ENCODE measurements around the gene PPP1R14B. TPM values are rescaled to one million over a fixed set of nuclear protein-coding genes. Genes with fewer than 3 reads are reported as not detected.

PPP1R14B gene
- polyA plus RNA-seq, 3 donors from 2014 or later: 16.6 to 34.9 (median 33.3) TPM

DNA sequence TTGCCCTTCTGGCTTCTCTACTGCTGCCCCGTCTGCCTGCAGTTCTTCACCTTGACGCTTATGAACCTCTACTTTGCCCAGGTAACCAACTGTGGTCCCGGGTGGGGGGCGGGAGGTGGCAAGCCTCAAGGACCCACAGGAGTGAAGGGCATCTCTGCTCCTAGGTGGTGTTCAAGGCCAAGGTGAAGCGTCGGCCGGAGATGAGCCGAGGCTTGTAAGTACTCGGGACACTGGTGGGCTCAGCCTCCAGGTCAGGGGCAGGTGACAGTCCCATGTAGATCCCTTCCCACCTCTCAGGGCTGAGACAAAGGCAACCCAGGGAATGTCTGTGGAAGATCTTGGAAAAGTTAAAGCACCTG lies 40.0 kb upstream of the PPP1R14B start:
- peak overlapping the region; percentile 74 to 84 (median 79) for H3K4me3 Mint-ChIP-seq
- H3K36me3 Mint-ChIP-seq: peaks cover 0 to 5% (median 0%) of the 10 kb centered on the region in 3 donors
- no peak for DNase-seq
- peak overlapping the region; percentile 73 to 91 (median 86) for H3K27ac Mint-ChIP-seq
- peaks cover 2 to 15% (median 13%) of the 10 kb centered on the region in 3 donors for H3K27me3 Mint-ChIP-seq (ENCODE audit: low read depth in 3 of 3)
- no peaks in the 10 kb centered on the region for H3K9me3 Mint-ChIP-seq
- H3K4me1 Mint-ChIP-seq: peaks cover 13 to 16% of the 10 kb centered on the region in 2 donors

DNA sequence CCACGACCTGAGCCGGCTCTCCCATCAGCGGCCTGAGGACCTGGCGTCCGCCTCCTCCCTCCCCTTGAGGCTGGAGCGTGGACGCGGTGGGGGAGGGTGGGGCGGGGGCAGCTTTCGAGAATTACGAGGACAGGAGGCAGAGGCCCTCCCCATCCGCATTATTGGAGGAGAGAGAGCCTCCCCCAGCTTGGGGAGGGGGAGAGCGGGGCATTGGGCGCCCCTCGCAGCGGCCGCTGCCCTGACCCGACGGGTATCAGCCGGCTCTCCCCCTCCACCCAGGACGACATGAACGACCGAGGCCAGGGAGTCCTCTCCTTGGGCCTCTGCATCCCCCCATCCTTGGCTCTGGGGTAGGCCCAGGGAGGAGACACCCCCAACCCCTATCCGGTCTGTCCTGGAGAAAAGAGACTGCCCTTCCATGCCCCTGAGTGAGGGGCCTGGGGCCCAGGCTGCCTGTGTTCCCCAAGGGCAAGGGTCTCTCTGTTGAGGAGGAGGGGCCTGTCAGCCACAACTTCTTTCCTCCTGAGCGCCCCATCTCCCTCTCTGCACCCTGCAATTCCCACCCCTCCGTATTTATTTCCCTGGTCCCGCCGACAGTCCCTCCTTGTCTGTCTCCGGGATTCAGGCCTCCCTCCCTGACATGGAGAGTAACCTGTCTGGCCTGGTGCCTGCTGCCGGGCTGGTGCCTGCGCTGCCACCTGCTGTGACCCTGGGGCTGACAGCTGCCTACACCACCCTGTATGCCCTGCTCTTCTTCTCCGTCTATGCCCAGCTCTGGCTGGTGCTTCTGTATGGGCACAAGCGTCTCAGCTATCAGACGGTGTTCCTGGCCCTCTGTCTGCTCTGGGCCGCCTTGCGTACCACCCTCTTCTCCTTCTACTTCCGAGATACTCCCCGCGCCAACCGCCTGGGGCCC lies 39.4 kb upstream of the PPP1R14B start:
- peak in 1 of 3 donors; percentile 17 for DNase-seq
- Mint-ChIP-seq H3K36me3 (peaks cover 0 to 10% (median 2%) of the 10 kb centered on the region in 3 donors), H3K4me1 (peaks cover 13 to 17% of the 10 kb centered on the region in 2 donors), H3K4me3 (peak overlapping the region; percentile 77 to 89 (median 79)), H3K27ac (peak overlapping the region; percentile 73 to 91 (median 86)), H3K9me3 (no peaks in the 10 kb centered on the region), H3K27me3 (ENCODE audit: low read depth in 3 of 3) (peaks cover 2 to 15% (median 13%) of the 10 kb centered on the region in 3 donors)

GRCh38 chr11:64284962-64285884 lies 38.5 kb upstream of the PPP1R14B start, which contains the start of gene GPR137:
TSS of gene GPR137 (plus strand) at chr11:64285848. CDS start at chr11:64286525, 677 bp downstream.
- peaks cover 8 to 12% of the 10 kb centered on the region in 2 donors for H3K4me1 Mint-ChIP-seq
- peaks cover 0 to 5% (median 3%) of the 10 kb centered on the region in 3 donors for H3K36me3 Mint-ChIP-seq

GRCh38 chr11:64284048-64284961 lies 37.6 kb upstream of the PPP1R14B start, which contains the start of gene BAD:
TSS of gene BAD (minus strand) at chr11:64284665. CDS start at chr11:64284368, 297 bp downstream.
- peak within 1 kb of the TSS; percentile 85 to 91 (median 90) for H3K4me3 Mint-ChIP-seq
- H3K9me3 Mint-ChIP-seq: no peaks in the 10 kb centered on the region
- peak within 1 kb of the TSS; percentile 91 to 99 (median 97) for H3K27ac Mint-ChIP-seq
- DNase-seq: peak; percentile 89 to 91 (median 91)
- H3K36me3 Mint-ChIP-seq: peaks cover 0 to 5% (median 3%) of the 10 kb centered on the region in 3 donors
- H3K4me1 Mint-ChIP-seq: peaks cover 8 to 12% of the 10 kb centered on the region in 2 donors
- H3K27me3 Mint-ChIP-seq (ENCODE audit: low read depth in 3 of 3): peaks cover 2 to 9% (median 8%) of the 10 kb centered on the region in 3 donors

More at GRCh38 chr11:64284962-64285884, 38.5 kb upstream of the PPP1R14B start, which contains the start of gene GPR137:
- peak within 1 kb of the TSS; percentile 91 to 99 (median 97) for H3K27ac Mint-ChIP-seq
- DNase-seq: peak; percentile 93 to 95 (median 94)
- H3K4me3 Mint-ChIP-seq: peak within 1 kb of the TSS; percentile 85 to 91 (median 90)
- peaks cover 2 to 11% (median 7%) of the 10 kb centered on the region in 3 donors for H3K27me3 Mint-ChIP-seq (ENCODE audit: low read depth in 3 of 3)
- no peaks in the 10 kb centered on the region for H3K9me3 Mint-ChIP-seq

- Mint-ChIP-seq H3K27ac (peak overlapping the region in 5 of 6 donors; percentile 55 to 99 (median 89)), H3K4me1 (peaks cover 8 to 12% of the 10 kb centered on the region in 2 donors), H3K36me3 (peaks cover 0 to 8% (median 5%) of the 10 kb centered on the region in 3 donors), H3K4me3 (peak overlapping the region; percentile 48 to 90 (median 53)), H3K27me3 (ENCODE audit: low read depth in 3 of 3) (peaks cover 2 to 9% (median 8%) of the 10 kb centered on the region in 3 donors), H3K9me3 (no peaks in the 10 kb centered on the region)
- no peak for DNase-seq
These were observed 36.3 kb upstream of the PPP1R14B start for GRCh38 chr11:64283092-64283491.

DNA sequence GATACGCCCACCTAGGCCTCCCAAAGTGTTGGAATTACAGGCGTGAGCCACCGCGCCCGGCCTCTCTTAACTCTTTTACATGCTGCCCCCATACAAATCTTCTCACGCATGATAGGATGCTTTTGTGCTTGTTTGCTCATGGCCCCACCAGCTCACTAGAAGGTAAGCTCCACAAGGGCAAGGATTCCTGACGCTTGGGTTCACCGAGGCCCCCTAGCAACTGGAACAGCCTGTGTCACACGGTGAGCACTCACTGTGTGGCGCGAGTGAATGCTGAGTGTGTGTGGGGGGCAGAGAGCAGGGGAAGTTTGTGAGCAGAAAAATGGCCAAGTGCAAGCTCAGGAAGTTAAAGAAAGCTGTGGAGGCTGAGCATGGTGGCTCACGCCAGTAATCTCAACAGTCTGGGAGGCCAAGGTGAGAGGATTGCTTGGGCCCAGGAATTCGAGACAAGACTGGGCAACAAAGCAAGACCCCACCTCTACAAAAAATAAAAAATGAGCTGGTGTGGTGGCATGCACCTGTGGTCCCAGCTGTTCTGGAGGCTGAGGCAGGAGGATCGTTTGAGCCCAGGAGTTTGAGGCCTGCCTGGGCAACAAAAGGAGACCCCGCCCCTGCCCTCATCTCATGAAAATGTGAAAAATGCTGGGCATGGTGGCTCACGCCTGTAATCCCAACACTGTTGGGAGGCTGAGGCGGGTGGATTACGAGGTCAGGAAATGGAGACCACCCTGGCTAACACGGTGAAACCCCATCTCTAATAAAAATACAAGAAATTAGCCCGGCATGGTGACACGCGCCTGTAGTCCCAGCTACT lies 35.4 kb upstream of the PPP1R14B start:
- Mint-ChIP-seq H3K4me1 (peaks cover 8 to 12% of the 10 kb centered on the region in 2 donors), H3K4me3 (peak overlapping the region in 1 of 5 donors; percentile 51), H3K27ac (peak overlapping the region in 1 of 6 donors; percentile 58), H3K9me3 (no peaks in the 10 kb centered on the region), H3K36me3 (peaks cover 0 to 8% (median 5%) of the 10 kb centered on the region in 3 donors), H3K27me3 (ENCODE audit: low read depth in 3 of 3) (peaks cover 2 to 9% (median 8%) of the 10 kb centered on the region in 3 donors)
- DNase-seq: no peak

GRCh38 chr11:64278576-64279190 lies 31.9 kb upstream of the PPP1R14B start:
- H3K27me3 Mint-ChIP-seq (ENCODE audit: low read depth in 3 of 3): peaks cover 0 to 2% (median 1%) of the 10 kb centered on the region in 3 donors
- H3K36me3 Mint-ChIP-seq: peaks cover 0 to 8% (median 5%) of the 10 kb centered on the region in 3 donors
- no peak overlapping the region for H3K4me3 Mint-ChIP-seq
- no peak for DNase-seq
- H3K4me1 Mint-ChIP-seq: peaks cover 0 to 4% of the 10 kb centered on the region in 2 donors
- no peaks in the 10 kb centered on the region for H3K9me3 Mint-ChIP-seq
- peak overlapping the region in 2 of 6 donors; percentile 19 to 55 for H3K27ac Mint-ChIP-seq

DNA sequence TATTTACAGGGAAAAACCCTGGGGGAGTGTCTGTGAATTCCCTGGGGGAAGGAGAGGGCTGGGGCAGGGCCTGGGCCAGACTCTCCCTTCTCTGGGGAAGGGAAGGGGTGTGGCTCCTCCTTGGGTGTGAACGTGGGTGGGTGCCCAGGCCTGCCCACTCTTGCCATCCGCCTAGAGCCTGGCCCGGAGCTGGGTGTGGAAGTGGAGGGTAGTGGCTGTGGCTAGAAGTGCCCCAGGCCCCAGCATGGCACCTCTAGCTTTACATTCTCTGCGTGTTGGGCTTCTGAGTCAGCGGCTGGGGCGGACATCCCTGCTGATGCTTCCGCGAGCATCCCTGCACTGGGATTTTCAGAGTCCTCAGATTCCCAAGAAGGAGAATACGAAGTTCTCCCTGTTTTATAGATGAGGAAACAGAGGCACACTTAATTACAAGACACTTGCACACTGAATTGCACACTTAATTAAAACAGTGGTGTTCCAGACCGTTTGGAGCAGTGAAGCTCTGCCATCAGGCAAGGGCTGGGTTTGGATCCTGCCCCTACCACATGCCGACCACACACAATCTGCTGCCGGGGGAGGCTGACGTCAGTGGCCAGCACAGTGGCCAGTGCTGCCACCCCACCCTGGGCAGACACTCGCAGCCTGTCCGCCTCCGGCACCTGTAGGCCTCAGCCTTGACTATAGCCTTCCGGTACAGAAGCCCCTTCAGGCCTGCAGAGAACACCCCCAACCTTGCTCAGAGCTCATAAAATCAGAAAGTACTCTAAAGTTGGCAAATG lies 30.1 kb upstream of the PPP1R14B start:
- Mint-ChIP-seq H3K9me3 (no peaks in the 10 kb centered on the region), H3K36me3 (peaks cover 0 to 8% (median 5%) of the 10 kb centered on the region in 3 donors), H3K4me3 (no peak overlapping the region), H3K27ac (no peak overlapping the region), H3K4me1 (peaks cover 3 to 6% of the 10 kb centered on the region in 2 donors), H3K27me3 (ENCODE audit: low read depth in 3 of 3) (peaks cover 1 to 2% (median 2%) of the 10 kb centered on the region in 3 donors)
- DNase-seq: no peak

DNA sequence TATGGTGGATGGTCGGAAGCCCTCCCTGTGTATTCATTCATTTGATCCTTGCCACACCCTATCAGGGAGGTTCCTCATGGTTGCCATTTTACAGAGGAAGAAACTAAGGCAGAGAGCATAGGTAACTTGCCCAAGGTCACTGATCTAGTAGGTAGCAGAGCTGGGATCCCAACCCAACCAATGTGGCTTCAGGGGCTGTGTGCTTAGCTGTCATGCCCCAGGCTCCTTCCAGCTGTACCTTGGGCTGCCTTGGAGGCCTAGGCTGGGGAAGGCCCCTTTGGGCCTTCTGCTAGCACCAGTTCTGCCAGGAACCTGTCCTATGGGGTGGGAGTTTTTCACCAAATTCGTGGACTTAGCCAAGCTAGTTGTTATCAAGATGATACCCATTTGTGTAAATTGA lies 29.1 kb upstream of the PPP1R14B start:
- Mint-ChIP-seq H3K27ac (no peak overlapping the region), H3K27me3 (ENCODE audit: low read depth in 3 of 3) (peaks cover 7 to 10% (median 8%) of the 10 kb centered on the region in 3 donors), H3K4me1 (peaks cover 7 to 9% of the 10 kb centered on the region in 2 donors), H3K36me3 (peaks cover 0 to 5% (median 0%) of the 10 kb centered on the region in 3 donors), H3K9me3 (no peaks in the 10 kb centered on the region), H3K4me3 (no peak overlapping the region)
- no peak for DNase-seq

DNA sequence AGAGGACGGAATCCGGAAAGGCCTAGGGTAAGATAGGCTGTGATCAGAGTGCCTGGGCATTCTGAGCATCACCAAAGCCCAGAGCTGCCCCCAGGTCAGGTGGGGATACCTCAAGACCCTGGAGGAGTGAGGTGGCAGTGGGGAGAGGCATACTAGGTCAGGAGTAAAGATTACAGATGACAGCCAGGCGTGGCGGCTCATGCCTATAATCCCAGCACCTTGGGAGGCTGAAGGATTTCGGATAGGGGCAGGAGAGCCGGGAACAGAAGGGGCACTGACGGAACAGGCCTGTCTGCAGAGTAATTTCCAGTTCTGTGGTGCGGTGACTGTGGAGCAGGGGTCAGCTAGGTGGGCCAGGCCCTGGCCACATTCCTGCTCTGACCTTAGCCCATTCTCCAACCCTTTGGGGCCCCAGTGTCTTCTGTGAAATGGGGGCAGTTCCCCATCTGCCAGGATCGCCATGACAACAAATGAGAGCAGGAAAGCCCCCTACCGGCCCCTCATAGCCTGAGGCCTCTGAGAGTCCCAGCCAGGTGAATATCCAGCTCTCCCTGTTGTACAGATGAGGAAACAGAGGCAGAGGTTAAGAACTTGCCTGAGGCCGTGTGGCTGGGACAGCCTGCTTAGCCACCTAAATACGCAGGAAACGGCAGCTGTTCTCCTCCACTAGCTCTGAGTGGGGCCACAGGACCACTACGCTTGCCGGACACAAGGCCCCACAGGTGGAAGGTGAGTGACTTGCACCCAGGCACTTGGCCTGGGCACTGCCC lies 28.5 kb upstream of the PPP1R14B start:
- DNase-seq: no peak
- Mint-ChIP-seq H3K4me1 (peaks cover 13% of the 10 kb centered on the region in 2 donors), H3K27ac (no peak overlapping the region), H3K27me3 (ENCODE audit: low read depth in 3 of 3) (peaks cover 13 to 15% (median 15%) of the 10 kb centered on the region in 3 donors), H3K36me3 (peaks cover 0 to 5% (median 0%) of the 10 kb centered on the region in 3 donors), H3K4me3 (no peak overlapping the region), H3K9me3 (no peaks in the 10 kb centered on the region)
